Melanocyte of skin (primary cell): Measurements from ENCODE around the gene STXBP1. TPM values are rescaled to one million over a fixed set of nuclear protein-coding genes. Genes with fewer than 3 reads are reported as not detected.

Experiments used
- total RNA-seq, 2 donors: library from RNA; depleted of rRNA; stranded (reverse); fragments of >200 nt; gene quantifications; 2 replicates each; pipeline ENCODE4 v1.2.3, GENCODE V29; 2012

The STXBP1 gene
- total RNA-seq: 10 to 100 TPM; 71.6 to 79.3 TPM

GRCh38 chr9:127611899-127612790 lies at the start of gene STXBP1:
Gene STXBP1, plus strand, starts transcription at chr9:127612277. Its CDS starts 127 bp downstream, at chr9:127612404.

GRCh38 chr9:127706836-127707241 lies 94.8 kb downstream of the STXBP1 start, which contains the start of gene CFAP157:
Gene CFAP157, plus strand, starts transcription at chr9:127706988. Its CDS starts 44 bp downstream, at chr9:127707032.

GRCh38 chr9:127715470-127716337 lies 103.6 kb downstream of the STXBP1 start, which contains the start of the genes PTRH1 and TTC16:
Gene PTRH1, minus strand, starts transcription at chr9:127715663. Its CDS starts 24 bp downstream, at chr9:127715639.
Gene TTC16, plus strand, starts transcription at chr9:127716079. Its CDS starts 67 bp downstream, at chr9:127716146.

GRCh38 chr9:127734747-127735529 lies 122.9 kb downstream of the STXBP1 start, which contains the start of gene TOR2A:
Gene TOR2A, minus strand, starts transcription at chr9:127735294. Its CDS starts 24 bp downstream, at chr9:127735270.

Other genes starting within 250 kb of the STXBP1 start
- 10 to 100 TPM; 16.3 to 18.6 TPM for gene SLC2A8, start 215.1 kb upstream of the STXBP1 start, total RNA-seq
- gene ZNF79, start 187.9 kb upstream of the STXBP1 start, total RNA-seq: 10 to 100 TPM in 1 of 2 donors, 1 to 10 TPM in 1; 9.0 to 14.1 TPM
- gene RPL12, start 160.9 kb upstream of the STXBP1 start, total RNA-seq: 100 to 1,000 TPM; 676 to 879 TPM
- 10 to 100 TPM; 19.6 to 29.3 TPM for gene LRSAM1, start 160.8 kb upstream of the STXBP1 start, total RNA-seq
- under 1 TPM in 1 of 2 donors, not detected in 1; under 0.01 TPM for gene CFAP157, start 94.7 kb downstream of the STXBP1 start, total RNA-seq
- 10 to 100 TPM; 19.6 to 28.0 TPM for gene PTRH1, start 103.4 kb downstream of the STXBP1 start, total RNA-seq
- under 1 TPM in 1 of 2 donors, not detected in 1; under 0.01 TPM for gene TTC16, start 103.8 kb downstream of the STXBP1 start, total RNA-seq
- gene TOR2A, start 123.0 kb downstream of the STXBP1 start, total RNA-seq: 1 to 10 TPM; 6.5 to 7.7 TPM
- 1 to 10 TPM in 1 of 2 donors, under 1 TPM in 1; under 0.01 to 1.3 TPM for gene SH2D3C, start 166.4 kb downstream of the STXBP1 start, total RNA-seq
- gene CDK9, start 173.8 kb downstream of the STXBP1 start, total RNA-seq: 10 to 100 TPM; 32.3 to 44.3 TPM
- 10 to 100 TPM; 54.4 to 66.3 TPM for gene FPGS, start 190.6 kb downstream of the STXBP1 start, total RNA-seq
- 10 to 100 TPM; 11.4 to 19.3 TPM for gene ENG, start 242.4 kb downstream of the STXBP1 start, total RNA-seq